HCT116 (cell line): ENCODE measurements around the gene LYSET.

ENCODE experiments used
- EZH2 ChIP-seq: fragments of 200-600 bp; sonication (generic); IDR thresholded peaks from 2 replicates; pipeline ENCODE4 v1.6.1; 2017; ENCODE audit warnings: antibody characterized with exemption, mixed run types
- TF ChIP-seq, protein P1 (sequence below), 3 experiments: fragments of 200-600 bp in 1 of 3; sonication (generic) in 1 of 3; IDR thresholded peaks in 2 of 3; conservative IDR thresholded peaks in 1 of 3; 2 replicates each; pipeline ENCODE4 v1.5.1; 2012 to 2017; ENCODE audit warnings: low read depth in 2 of 3, low read length in 2 of 3, antibody characterized with exemption in 1 of 3, borderline replicate concordance in 1 of 3, control low read depth in 1 of 3, mild to moderate bottlenecking in 1 of 3, mixed read lengths in 1 of 3, mixed run types in 1 of 3, moderate library complexity in 1 of 3; ENCODE audit not compliant: insufficient read depth in 1 of 3

DNA sequence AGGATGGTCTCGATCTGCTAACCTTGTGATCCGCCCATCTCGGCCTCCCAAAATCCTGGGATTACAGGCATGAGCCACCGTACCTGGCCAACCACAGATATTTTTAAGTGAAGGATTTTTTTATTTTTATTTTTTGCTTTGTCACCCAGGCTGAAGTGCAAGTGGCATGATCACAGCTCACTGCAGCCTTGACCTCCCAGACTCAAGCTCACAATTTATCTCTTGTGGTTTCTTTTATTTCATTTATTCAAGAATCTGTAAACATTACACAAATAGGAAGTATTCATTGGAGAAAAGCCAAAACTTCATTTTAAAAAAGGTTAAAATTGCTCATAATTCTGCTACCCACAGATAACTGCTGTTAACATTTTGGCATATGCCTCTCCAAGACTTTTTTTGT, 13.7 kb upstream of the LYSET start:
- TF ChIP-seq, protein P1, sequence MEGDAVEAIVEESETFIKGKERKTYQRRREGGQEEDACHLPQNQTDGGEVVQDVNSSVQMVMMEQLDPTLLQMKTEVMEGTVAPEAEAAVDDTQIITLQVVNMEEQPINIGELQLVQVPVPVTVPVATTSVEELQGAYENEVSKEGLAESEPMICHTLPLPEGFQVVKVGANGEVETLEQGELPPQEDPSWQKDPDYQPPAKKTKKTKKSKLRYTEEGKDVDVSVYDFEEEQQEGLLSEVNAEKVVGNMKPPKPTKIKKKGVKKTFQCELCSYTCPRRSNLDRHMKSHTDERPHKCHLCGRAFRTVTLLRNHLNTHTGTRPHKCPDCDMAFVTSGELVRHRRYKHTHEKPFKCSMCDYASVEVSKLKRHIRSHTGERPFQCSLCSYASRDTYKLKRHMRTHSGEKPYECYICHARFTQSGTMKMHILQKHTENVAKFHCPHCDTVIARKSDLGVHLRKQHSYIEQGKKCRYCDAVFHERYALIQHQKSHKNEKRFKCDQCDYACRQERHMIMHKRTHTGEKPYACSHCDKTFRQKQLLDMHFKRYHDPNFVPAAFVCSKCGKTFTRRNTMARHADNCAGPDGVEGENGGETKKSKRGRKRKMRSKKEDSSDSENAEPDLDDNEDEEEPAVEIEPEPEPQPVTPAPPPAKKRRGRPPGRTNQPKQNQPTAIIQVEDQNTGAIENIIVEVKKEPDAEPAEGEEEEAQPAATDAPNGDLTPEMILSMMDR (IDR thresholded peaks at IDR 0.05 in 2 of 3, conservative IDR thresholded peaks at IDR 0.05 in 1 of 3; ENCODE audit: borderline replicate concordance in 1 of 3, insufficient read depth in 1 of 3, low read depth in 2 of 3, low read length in 2 of 3): no peak
- TF ChIP-seq EZH2: no peak
